Measurements from ENCODE around the gene LSAMP.

DNA sequence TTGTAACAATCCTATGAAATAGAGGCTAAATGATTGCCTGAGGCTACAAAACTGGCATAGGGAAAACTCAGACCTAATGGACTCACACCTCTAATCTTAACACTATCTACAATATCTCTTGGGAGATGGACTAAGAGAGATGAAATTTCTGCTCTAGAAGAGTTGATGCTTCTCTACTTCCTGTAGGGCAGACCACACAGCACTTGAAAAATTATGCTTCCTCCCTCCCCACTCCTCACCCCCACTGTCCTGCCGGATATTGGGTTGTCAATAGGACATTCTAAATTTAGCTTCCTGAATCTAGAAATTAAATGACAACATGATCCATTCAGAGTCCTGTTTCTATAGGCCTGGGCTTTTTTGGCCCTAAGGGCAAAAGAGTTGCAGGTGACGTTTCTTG is 526.4 kb downstream of the LSAMP start:
- no peak for TF ChIP-seq CTCF (IDR thresholded peaks at IDR 0.05)
- TF ChIP-seq POLR2A (IDR thresholded peaks at IDR 0.05): no peak
